Pancreas (tissue), 10 donors: Measurements from ENCODE around the gene MAP2K6. TPM values are rescaled to one million over a fixed set of nuclear protein-coding genes. Genes with fewer than 3 reads are reported as not detected.

Experiments used
- ATAC-seq, 4 donors: fragments of 200-7000 bp; cut with Tn5 transposase; one replicate each; pipeline versions ENCODE4 v1.8.0 to v1.9.1; 2020; ENCODE audit warnings: mild to moderate bottlenecking in 4 of 4, moderate library complexity in 4 of 4
- DNase-seq, 6 donors: peaks; one replicate each; pipeline ENCODE4 v3.0.0-alpha.2; 2020
- FAIRE-seq: peaks from 2 replicates; lab custom pipeline; 2012; peaks lifted over from hg19 to GRCh38; lab: Jason Lieb, UNC
- H3K27ac ChIP-seq, 4 donors: fragments of 200-600 bp; sonication (generic); 1 replicate in 3 of 4; 2 replicates in 1 of 4; pipeline versions ENCODE4 v1.5.0 to v1.8.0; 2020
- H3K27me3 ChIP-seq, 4 donors: fragments of 200-600 bp; one replicate each; pipeline ENCODE4 v1.8.0; 2021
- H3K36me3 ChIP-seq, 3 donors: fragments of 200-600 bp; sonication (generic) in 1 of 3; one replicate each; pipeline versions ENCODE4 v1.5.0 to v1.8.0; 2020 to 2021
- H3K4me1 ChIP-seq, 3 donors: fragments of 200-600 bp; one replicate each; pipeline ENCODE4 v1.8.0; 2021
- H3K4me3 ChIP-seq, 4 donors: fragments of 200-600 bp; sonication (generic) in 2 of 4; one replicate each; pipeline versions ENCODE4 v1.5.0 to v1.8.0; 2020 to 2021
- H3K9me3 ChIP-seq, 4 donors: fragments of 200-600 bp; one replicate each; pipeline ENCODE4 v1.8.0; 2021
- CTCF ChIP-seq, 4 donors: fragments of 200-600 bp; sonication (generic) in 3 of 4; IDR thresholded peaks; one replicate each; pipeline versions ENCODE4 v1.5.0 to v1.8.0; 2021; ENCODE audit warnings: antibody characterized with exemption in 4 of 4
- WGBS, 2 donors: extraction: QIAGEN DNeasy Blood & Tissue Kit; methylation state at CpG; one replicate each; pipeline ENCODE4 v1.1.7; 2013; 5-methylcytosine and 5-hydroxymethylcytosine counted together
- intact Hi-C, 3 donors: fragments of 100-400 bp; cut with DNase I; formaldehyde crosslinking; loops; one replicate each; pipeline versions ENCODE4 v1.11.1 to v1.14.2; 2022
- polyA plus RNA-seq, 2 donors: library from polyadenylated mRNA; stranded (reverse); fragments of 200-250 nt; gene quantifications; one replicate each; pipeline ENCODE4 v1.2.3, GENCODE V29; 2013
- total RNA-seq, 6 donors: library from RNA; stranded (reverse); fragmentation: NEBNext Ultra II Directional in 4 of 6; extraction: Animal tissue kit (Norgen Biotek cat#: 25700) in 4 of 6; gene quantifications; one replicate each; pipeline versions ENCODE4 v1.2.1 to v1.2.4, GENCODE V29; 2021 to 2023
- donor health status: healthy with polysubstance abuse.
- donor health status: DM: no; HTN: no; CAD: no; lungs with moderate emphysema.
- donor health status: DM: no; HTN: no; CAD: no.
- donor health status: control.
- donor health status: control.
- donor health status: Bipolar disorder and iron deficiency.
- donor health status: DM: yes; HTN: yes; CAD: no.
- donor health status: DM: no; HTN: no; CAD: no.
- donor health status: DM: no; HTN: no; CAD: no.
- donor health status: DM: yes; HTN: yes; CAD: no.

MAP2K6 gene
- total and polyA plus RNA-seq, 8 donors = 6.2 to 12.9 (median 9.0) TPM

DNA sequence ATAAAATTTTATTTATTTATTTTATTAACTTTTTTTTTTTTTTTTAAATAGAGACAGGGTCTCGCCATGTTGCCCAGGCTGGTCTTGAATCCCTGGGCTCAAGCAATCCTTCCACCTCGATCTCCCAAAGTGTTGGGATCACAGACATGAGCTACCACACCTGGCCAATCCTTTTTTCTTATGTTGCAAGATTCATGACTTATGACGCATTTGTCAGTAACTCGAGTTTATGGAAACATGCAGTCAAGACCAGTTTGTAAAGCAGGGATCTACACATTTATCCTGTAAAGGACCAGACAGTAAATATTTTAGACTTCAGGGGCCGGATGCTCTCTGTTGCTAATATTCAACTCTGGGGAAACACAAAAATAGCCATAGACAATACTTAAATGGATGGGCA lies 9.4 kb upstream of the MAP2K6 start:
- 87 to 92% methylated on average over 5 of the region's 5 CpGs for WGBS, 2 donors
- Histone ChIP-seq H3K4me1 (no peaks in the 10 kb centered on the region), H3K27me3 (no peaks in the 10 kb centered on the region), H3K36me3 (no peaks in the 10 kb centered on the region), H3K9me3 (no peaks in the 10 kb centered on the region), H3K4me3 (no peak overlapping the region), H3K27ac (no peak overlapping the region)
- no peak for TF ChIP-seq CTCF (IDR thresholded peaks at IDR 0.05)
- intact Hi-C loops = no loop called here
- FAIRE-seq (no peak), DNase-seq (no peak), ATAC-seq (no peak)

- no peak for ATAC-seq
- H3K4me1 ChIP-seq = no peaks in the 10 kb centered on the region
- H3K27ac ChIP-seq = no peak overlapping the region
- DNase-seq = no peak
- H3K36me3 ChIP-seq = no peaks in the 10 kb centered on the region
- H3K4me3 ChIP-seq = no peak overlapping the region
- no peaks in the 10 kb centered on the region for H3K27me3 ChIP-seq
- no peak for TF ChIP-seq CTCF (IDR thresholded peaks at IDR 0.05)
- no peaks in the 10 kb centered on the region for H3K9me3 ChIP-seq
- no peak for FAIRE-seq
- intact Hi-C loops = no loop called here
Measured at GRCh38 chr17:69406941-69407340, 7.6 kb upstream of the MAP2K6 start.

DNA sequence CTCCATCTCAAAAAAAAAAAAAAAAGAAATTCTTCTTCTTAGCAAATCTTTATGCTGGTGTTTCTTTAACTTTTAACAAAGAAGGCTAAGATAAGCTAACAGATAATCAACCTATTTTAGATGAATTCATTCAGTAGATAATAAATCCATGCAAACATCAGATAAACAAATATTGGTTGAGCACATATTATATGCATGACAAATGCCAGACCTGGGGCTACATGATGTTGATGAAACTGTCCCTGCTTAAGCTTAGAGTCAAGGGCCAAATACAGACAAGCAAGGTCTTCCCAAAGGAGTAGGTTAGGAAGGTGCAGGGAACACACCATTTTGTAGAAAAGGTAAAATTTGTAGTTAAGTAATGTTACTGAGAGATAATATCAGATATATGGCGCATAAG lies 6.7 kb upstream of the MAP2K6 start:
- intact Hi-C loops = no loop called here
- no peak for ATAC-seq
- no peaks in the 10 kb centered on the region for H3K9me3 ChIP-seq
- FAIRE-seq = no peak
- no peak overlapping the region for H3K27ac ChIP-seq
- H3K36me3 ChIP-seq = no peaks in the 10 kb centered on the region
- WGBS, 2 donors = 92 to 94% methylated on average over 1 of the region's 1 CpG
- no peak overlapping the region for H3K4me3 ChIP-seq
- DNase-seq = no peak
- no peaks in the 10 kb centered on the region for H3K4me1 ChIP-seq
- no peak for TF ChIP-seq CTCF (IDR thresholded peaks at IDR 0.05)
- H3K27me3 ChIP-seq = no peaks in the 10 kb centered on the region

DNA sequence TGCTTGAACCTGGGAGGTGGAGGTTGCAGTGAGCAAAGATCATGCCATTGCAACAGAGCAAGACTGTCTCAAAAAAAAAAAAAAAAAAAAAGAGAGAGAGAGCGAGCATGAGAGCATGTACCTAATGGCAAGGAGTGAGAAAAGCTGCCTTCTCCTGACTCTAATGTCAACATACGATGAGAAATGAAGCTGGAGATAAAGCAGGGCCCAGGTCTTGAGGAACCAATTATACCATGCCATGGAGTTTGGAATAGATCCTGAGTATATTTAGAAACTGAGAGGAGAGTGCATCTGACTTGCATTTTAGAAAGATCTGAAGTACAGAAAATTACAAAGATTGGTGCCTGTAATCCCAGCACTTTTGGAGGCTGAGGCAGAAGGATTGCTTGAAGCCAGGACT lies 3.8 kb upstream of the MAP2K6 start:
- FAIRE-seq (no peak), ATAC-seq (no peak), DNase-seq (no peak)
- Histone ChIP-seq H3K9me3 (no peaks in the 10 kb centered on the region), H3K36me3 (no peaks in the 10 kb centered on the region), H3K4me1 (peaks cover 0 to 3% (median 0%) of the 10 kb centered on the region in 3 donors), H3K4me3 (no peak overlapping the region), H3K27ac (no peak overlapping the region), H3K27me3 (no peaks in the 10 kb centered on the region)
- intact Hi-C loops = no loop called here
- no peak for TF ChIP-seq CTCF (IDR thresholded peaks at IDR 0.05)
- WGBS, 2 donors = 90 to 94% methylated on average over 1 to 2 of the region's 2 CpGs

DNA sequence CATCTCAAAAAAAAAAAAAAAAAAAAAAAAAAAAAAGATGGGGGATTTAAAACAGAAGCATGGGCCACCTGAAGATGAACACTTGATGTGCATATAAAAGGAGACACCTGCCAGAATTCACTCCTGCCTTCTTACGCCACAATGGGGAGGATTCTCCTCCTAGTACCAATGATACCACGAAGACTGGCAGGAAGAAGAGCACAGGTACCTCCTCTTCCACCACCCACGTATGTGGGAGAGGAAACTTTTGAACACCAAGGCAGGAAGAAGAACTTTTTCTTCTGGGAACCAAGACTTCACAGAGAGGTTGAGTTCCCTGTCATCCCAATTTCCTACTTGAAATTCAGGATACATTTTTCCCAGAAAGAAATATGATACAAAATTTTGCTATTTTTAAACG lies 2.7 kb upstream of the MAP2K6 start:
- DNase-seq (no peak), ATAC-seq (no peak), FAIRE-seq (no peak)
- Histone ChIP-seq H3K36me3 (no peaks in the 10 kb centered on the region), H3K27me3 (no peaks in the 10 kb centered on the region), H3K4me1 (peaks cover 0 to 6% (median 3%) of the 10 kb centered on the region in 3 donors), H3K27ac (no peak overlapping the region), H3K4me3 (no peak overlapping the region), H3K9me3 (no peaks in the 10 kb centered on the region)
- WGBS, 2 donors = 81 to 83% methylated on average over 4 of the region's 4 CpGs
- TF ChIP-seq CTCF (IDR thresholded peaks at IDR 0.05) = no peak
- intact Hi-C loops = no loop called here
